Skeletal muscle satellite cell (primary cell): ENCODE results near the gene CAPN7.
A peak's percentile ranks its signal among the peaks of the same experiment; 100 is the strongest.

Source experiments
- H3K27me3 ChIP-seq: 2 replicates; pipeline ENCODE4 v1.7.0; 2013; ENCODE audit warnings: low read length; ENCODE audit not compliant: control insufficient read depth, insufficient read depth
- H3K36me3 ChIP-seq: 2 replicates; pipeline ENCODE4 v1.7.0; 2013; ENCODE audit warnings: mild to moderate bottlenecking, control low read depth, low read length; ENCODE audit not compliant: insufficient read depth
- H3K4me1 ChIP-seq: 2 replicates; pipeline ENCODE4 v1.7.0; 2013; ENCODE audit warnings: low read length; ENCODE audit not compliant: control insufficient read depth, insufficient read depth
- H3K4me2 ChIP-seq: 2 replicates; pipeline ENCODE4 v1.7.0; 2013; ENCODE audit warnings: mild to moderate bottlenecking, low read length
- H3K4me3 ChIP-seq: 2 replicates; pipeline ENCODE4 v1.7.0; 2013; ENCODE audit warnings: low read length
- H3K9ac ChIP-seq: 2 replicates; pipeline ENCODE4 v1.7.0; 2013; ENCODE audit warnings: mild to moderate bottlenecking, low read depth, low read length, moderate library complexity
- H3K9me3 ChIP-seq: replicated peaks from 2 replicates; pipeline ENCODE4 v1.7.0; 2013; ENCODE audit warnings: mild to moderate bottlenecking, control low read depth, low read length

The CAPN7 gene

GRCh38 chr3:15268033-15268631 is 62.1 kb downstream of the CAPN7 start:
- Histone ChIP-seq H3K36me3 (no peaks in the 10 kb centered on the region), H3K4me1 (peaks cover 16% of the 10 kb centered on the region), H3K4me3 (no peak overlapping the region)

GRCh38 chr3:15269091-15269989 is 63.3 kb downstream of the CAPN7 start:
- Histone ChIP-seq H3K4me3 (no peak overlapping the region), H3K4me2 (peak overlapping the region; percentile 66), H3K36me3 (no peaks in the 10 kb centered on the region), H3K4me1 (peaks cover 16% of the 10 kb centered on the region), H3K9ac (peak overlapping the region; percentile 37), H3K9me3 (no peaks in the 10 kb centered on the region), H3K27me3 (no peaks in the 10 kb centered on the region)

More at GRCh38 chr3:15268033-15268631, 62.1 kb downstream of the CAPN7 start:
- Histone ChIP-seq H3K4me2 (no peak overlapping the region), H3K9me3 (no peaks in the 10 kb centered on the region), H3K9ac (no peak overlapping the region), H3K27me3 (no peaks in the 10 kb centered on the region)

GRCh38 chr3:15271030-15271429 is 65.0 kb downstream of the CAPN7 start:
- H3K9me3 ChIP-seq = no peaks in the 10 kb centered on the region
- no peaks in the 10 kb centered on the region for H3K27me3 ChIP-seq
- H3K9ac ChIP-seq = no peak overlapping the region
- peaks cover 16% of the 10 kb centered on the region for H3K4me1 ChIP-seq
- no peak overlapping the region for H3K4me3 ChIP-seq
- no peaks in the 10 kb centered on the region for H3K36me3 ChIP-seq
- no peak overlapping the region for H3K4me2 ChIP-seq

GRCh38 chr3:15271785-15272381 is 65.8 kb downstream of the CAPN7 start:
- Histone ChIP-seq H3K36me3 (no peaks in the 10 kb centered on the region), H3K4me3 (no peak overlapping the region), H3K4me1 (peaks cover 16% of the 10 kb centered on the region)

GRCh38 chr3:15272426-15273196 is 66.6 kb downstream of the CAPN7 start:
- Histone ChIP-seq H3K4me2 (no peak overlapping the region), H3K9me3 (no peaks in the 10 kb centered on the region), H3K4me1 (peaks cover 16% of the 10 kb centered on the region), H3K4me3 (no peak overlapping the region), H3K27me3 (no peaks in the 10 kb centered on the region), H3K9ac (no peak overlapping the region), H3K36me3 (no peaks in the 10 kb centered on the region)

More at GRCh38 chr3:15271785-15272381, 65.8 kb downstream of the CAPN7 start:
- H3K4me2 ChIP-seq = no peak overlapping the region
- H3K27me3 ChIP-seq = no peaks in the 10 kb centered on the region
- no peak overlapping the region for H3K9ac ChIP-seq
- H3K9me3 ChIP-seq = no peaks in the 10 kb centered on the region

GRCh38 chr3:15273227-15273626 is 67.2 kb downstream of the CAPN7 start:
- Histone ChIP-seq H3K9me3 (no peaks in the 10 kb centered on the region), H3K4me3 (no peak overlapping the region), H3K36me3 (no peaks in the 10 kb centered on the region), H3K9ac (no peak overlapping the region), H3K27me3 (no peaks in the 10 kb centered on the region), H3K4me2 (no peak overlapping the region), H3K4me1 (peaks cover 16% of the 10 kb centered on the region)

GRCh38 chr3:15276028-15276724 is 70.1 kb downstream of the CAPN7 start:
- H3K36me3 ChIP-seq = no peaks in the 10 kb centered on the region
- H3K4me3 ChIP-seq = no peak overlapping the region
- no peaks in the 10 kb centered on the region for H3K4me1 ChIP-seq
- no peaks in the 10 kb centered on the region for H3K9me3 ChIP-seq
- H3K4me2 ChIP-seq = no peak overlapping the region
- H3K9ac ChIP-seq = no peak overlapping the region
- H3K27me3 ChIP-seq = no peaks in the 10 kb centered on the region

- H3K9me3 ChIP-seq = no peaks in the 10 kb centered on the region
- no peaks in the 10 kb centered on the region for H3K4me1 ChIP-seq
- H3K4me3 ChIP-seq = no peak overlapping the region
- H3K27me3 ChIP-seq = no peaks in the 10 kb centered on the region
- H3K36me3 ChIP-seq = no peaks in the 10 kb centered on the region
- H3K4me2 ChIP-seq = no peak overlapping the region
- no peak overlapping the region for H3K9ac ChIP-seq
Measured at GRCh38 chr3:15277861-15278500, 71.9 kb downstream of the CAPN7 start.

GRCh38 chr3:15279205-15279604 is 73.2 kb downstream of the CAPN7 start:
- no peaks in the 10 kb centered on the region for H3K9me3 ChIP-seq
- H3K4me1 ChIP-seq = no peaks in the 10 kb centered on the region
- H3K9ac ChIP-seq = no peak overlapping the region

GRCh38 chr3:15279671-15280402 is 73.8 kb downstream of the CAPN7 start:
- Histone ChIP-seq H3K36me3 (no peaks in the 10 kb centered on the region), H3K9ac (no peak overlapping the region), H3K4me1 (no peaks in the 10 kb centered on the region), H3K27me3 (no peaks in the 10 kb centered on the region), H3K4me2 (no peak overlapping the region), H3K9me3 (no peaks in the 10 kb centered on the region), H3K4me3 (no peak overlapping the region)

More at GRCh38 chr3:15279205-15279604, 73.2 kb downstream of the CAPN7 start:
- Histone ChIP-seq H3K4me3 (no peak overlapping the region), H3K4me2 (no peak overlapping the region), H3K36me3 (no peaks in the 10 kb centered on the region), H3K27me3 (no peaks in the 10 kb centered on the region)
